ENCODE measurements around the gene PMS2. TPM values are rescaled to one million over a fixed set of nuclear protein-coding genes. Genes with fewer than 3 reads are reported as not detected.
"Not testable (repeated sequence)": the region's sequence is repeated elsewhere in the genome, so short reads cannot be mapped to it uniquely, and the experiment has no call there.

The PMS2 gene
- total and polyA plus RNA-seq, 2 donors (not counting 3 experiments of a cell fraction or from before 2014, with no cell fraction given): 5.2 to 14.5 TPM

DNA sequence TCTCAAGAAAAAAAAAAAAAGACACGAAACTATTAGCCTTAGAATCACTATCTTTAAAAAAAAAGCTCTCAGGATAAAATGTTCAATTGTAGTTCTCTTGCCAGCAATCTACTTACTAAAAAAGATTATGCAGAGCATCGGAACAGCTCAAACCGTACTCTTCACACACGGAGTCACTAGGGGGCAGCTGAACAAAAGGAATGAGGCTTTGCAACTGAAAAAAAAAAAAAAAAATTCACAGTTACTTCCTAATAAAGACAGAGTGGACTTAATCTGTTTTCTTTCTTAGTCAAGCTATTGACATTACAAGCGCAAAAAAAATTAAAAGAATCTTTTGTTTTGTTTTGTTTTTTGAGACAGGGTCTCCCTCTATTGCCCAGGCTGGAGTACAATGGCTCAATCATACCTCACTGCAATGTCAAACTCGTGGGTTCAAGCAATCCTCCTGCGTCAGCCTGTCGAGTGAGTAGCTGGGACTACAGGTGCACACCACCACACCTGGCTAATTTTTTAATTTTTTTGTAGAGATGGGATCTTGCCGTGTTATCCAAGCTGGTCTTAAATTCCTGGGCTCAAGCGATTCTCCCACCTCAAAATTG, 11.5 kb downstream of the PMS2 start:
- peak; percentile 79 for FAIRE-seq
- DNase-seq (ENCODE audit: low read depth, low spot score): peak; percentile 74
- Histone ChIP-seq H3K79me2 (ENCODE audit: control insufficient read depth, insufficient read depth, low read length) (no peaks in the 10 kb centered on the region), H2AFZ (ENCODE audit: low read depth, low read length) (no peak overlapping the region), H3K4me2 (ENCODE audit: insufficient read depth, low read length) (no peak overlapping the region), H3K4me1 (ENCODE audit: control insufficient read depth, extremely low read depth, insufficient read depth, low read length) (no peaks in the 10 kb centered on the region), H3K36me3 (ENCODE audit: control insufficient read depth in 2 of 2, extremely low read depth in 1 of 2, insufficient read depth in 2 of 2, low read length in 2 of 2) (peaks cover 7 to 13% of the 10 kb centered on the region in 2 experiments), H3K27me3 (ENCODE audit: control insufficient read depth in 2 of 2, insufficient read depth in 2 of 2, low read length in 2 of 2) (no peaks in the 10 kb centered on the region), H3K9me3 (replicated peaks; ENCODE audit: control insufficient read depth, insufficient read depth, low read length) (no peaks in the 10 kb centered on the region), H4K20me1 (replicated peaks; ENCODE audit: control insufficient read depth, extremely low read depth, insufficient read depth, low read length) (no peaks in the 10 kb centered on the region), H3K27ac (ENCODE audit: insufficient read depth, low read depth, low read length) (no peak overlapping the region), H3K4me3 (replicated peaks in 1 of 3; ENCODE audit: insufficient read depth in 1 of 3, low read depth in 1 of 3, low read length in 3 of 3) (no peak overlapping the region), H3K9me1 (replicated peaks; ENCODE audit: control insufficient read depth, extremely low read depth, insufficient read depth, low read length) (no peaks in the 10 kb centered on the region), H3K9ac (replicated peaks; ENCODE audit: extremely low read depth, insufficient read depth, low read length) (no peak overlapping the region)
- ChIA-PET POLR2A (interaction anchor here (0.6 kb wide), 1 partner anchor 21 kb away, joined by 3 read pairs; no protein-coding TSS in a partner anchor), CTCF (interaction anchor here (0.6 to 1.9 kb wide), 31 partner anchors 11 to 447 kb away, joined by 3 to 29 read pairs (median 4); partner anchors contain the start of genes AIMP2 and PMS2)
- TF ChIP-seq JUN (IDR thresholded peaks at IDR 0.05; ENCODE audit: borderline replicate concordance, insufficient read depth, insufficient read length, low read depth): no peak
- peak; percentile 30 to 53 for TF ChIP-seq CTCF (IDR thresholded peaks at IDR 0.05; ENCODE audit: extremely low read depth in 1 of 2, insufficient read depth in 1 of 2, low read depth in 1 of 2, low read length in 2 of 2)
- dilution Hi-C loops (cut with MboI; ENCODE audit: extremely low pct_ligation_motif_present, low sequenced_read_pairs): no loop called here
- intact Hi-C loops (cut with micrococcal nuclease): loop anchor here (1.0 to 10.0 kb wide), 3 partner anchors 109 to 325 kb away; no protein-coding TSS in a partner anchor
- BruUV-seq (replicated peaks): no TSS peak

DNA sequence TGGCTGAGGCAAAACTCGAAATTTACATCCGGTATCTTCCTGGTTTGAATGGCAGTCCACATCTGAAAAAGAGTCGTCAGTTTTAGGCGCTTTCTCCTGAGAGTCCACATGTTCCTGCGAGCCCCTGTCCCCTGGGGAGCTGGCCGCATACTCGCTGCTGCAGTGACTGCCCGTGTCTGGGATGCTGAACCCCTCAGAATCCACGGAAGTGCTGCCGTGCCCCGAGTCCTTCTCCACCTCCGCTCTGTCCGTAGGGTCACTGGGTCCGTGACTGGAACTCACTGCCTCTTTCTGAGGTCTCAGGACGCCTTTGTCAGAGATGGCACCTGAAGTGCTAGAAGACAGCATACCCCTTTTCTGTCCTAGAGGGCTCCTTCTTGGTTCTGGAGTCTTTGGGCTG, 21.8 kb downstream of the PMS2 start:
- H3K36me3 ChIP-seq (ENCODE audit: control insufficient read depth in 2 of 2, extremely low read depth in 1 of 2, insufficient read depth in 2 of 2, low read length in 2 of 2); DNase-seq (ENCODE audit: low read depth, low spot score); H3K9me3 ChIP-seq (replicated peaks; ENCODE audit: control insufficient read depth, insufficient read depth, low read length); H3K27ac ChIP-seq (ENCODE audit: insufficient read depth, low read depth, low read length); BruUV-seq (replicated peaks); H3K4me1 ChIP-seq (ENCODE audit: control insufficient read depth, extremely low read depth, insufficient read depth, low read length); H3K27me3 ChIP-seq (ENCODE audit: control insufficient read depth in 2 of 2, insufficient read depth in 2 of 2, low read length in 2 of 2); H3K79me2 ChIP-seq (ENCODE audit: control insufficient read depth, insufficient read depth, low read length); dilution Hi-C loops (cut with MboI; ENCODE audit: extremely low pct_ligation_motif_present, low sequenced_read_pairs); H3K4me2 ChIP-seq (ENCODE audit: insufficient read depth, low read length); intact Hi-C loops (cut with micrococcal nuclease); H4K20me1 ChIP-seq (replicated peaks; ENCODE audit: control insufficient read depth, extremely low read depth, insufficient read depth, low read length); H3K4me3 ChIP-seq (replicated peaks in 1 of 3; ENCODE audit: insufficient read depth in 1 of 3, low read depth in 1 of 3, low read length in 3 of 3); H3K9me1 ChIP-seq (replicated peaks; ENCODE audit: control insufficient read depth, extremely low read depth, insufficient read depth, low read length); POLR2A ChIA-PET; H3K9ac ChIP-seq (replicated peaks; ENCODE audit: extremely low read depth, insufficient read depth, low read length); CTCF ChIA-PET; FAIRE-seq; H2AFZ ChIP-seq (ENCODE audit: low read depth, low read length): not testable (repeated sequence)

DNA sequence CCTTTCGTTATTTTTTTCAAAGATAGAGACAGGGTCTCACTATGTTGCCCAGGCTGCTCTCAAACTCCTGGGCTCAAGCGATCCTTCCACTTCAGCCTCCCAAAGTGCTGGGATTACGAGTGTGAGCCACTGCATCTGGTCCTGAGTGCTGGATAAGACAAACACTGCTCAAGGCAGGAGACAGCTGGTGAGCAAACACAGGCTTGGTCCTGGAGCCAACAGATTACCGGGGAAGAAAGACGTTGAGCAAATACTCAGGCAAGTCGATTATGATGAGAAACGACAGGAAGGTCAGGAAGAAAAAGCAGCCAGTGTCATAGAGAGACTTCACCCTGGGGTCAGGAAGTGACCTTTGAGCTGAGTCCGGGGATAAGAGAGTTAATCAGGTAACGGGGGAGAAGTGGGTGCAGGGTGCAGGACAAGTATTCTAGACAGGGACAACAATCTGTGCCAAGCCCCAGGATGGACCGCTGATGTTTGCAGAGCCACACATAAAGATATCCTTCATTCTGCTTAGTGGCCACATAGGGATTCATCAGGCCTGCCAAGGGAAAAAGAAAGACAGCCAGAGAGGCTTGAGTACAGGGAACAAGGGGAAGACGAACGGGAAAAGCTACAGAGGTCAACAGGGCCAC, 29.1 kb downstream of the PMS2 start:
- BruUV-seq (replicated peaks); H3K4me2 ChIP-seq (ENCODE audit: insufficient read depth, low read length); dilution Hi-C loops (cut with MboI; ENCODE audit: extremely low pct_ligation_motif_present, low sequenced_read_pairs); POLR2A ChIA-PET; H2AFZ ChIP-seq (ENCODE audit: low read depth, low read length); H3K79me2 ChIP-seq (ENCODE audit: control insufficient read depth, insufficient read depth, low read length); H4K20me1 ChIP-seq (replicated peaks; ENCODE audit: control insufficient read depth, extremely low read depth, insufficient read depth, low read length); H3K36me3 ChIP-seq (ENCODE audit: control insufficient read depth in 2 of 2, extremely low read depth in 1 of 2, insufficient read depth in 2 of 2, low read length in 2 of 2); CTCF ChIA-PET; H3K9ac ChIP-seq (replicated peaks; ENCODE audit: extremely low read depth, insufficient read depth, low read length); intact Hi-C loops (cut with micrococcal nuclease); DNase-seq (ENCODE audit: low read depth, low spot score); H3K4me1 ChIP-seq (ENCODE audit: control insufficient read depth, extremely low read depth, insufficient read depth, low read length); H3K4me3 ChIP-seq (replicated peaks in 1 of 3; ENCODE audit: insufficient read depth in 1 of 3, low read depth in 1 of 3, low read length in 3 of 3); H3K27ac ChIP-seq (ENCODE audit: insufficient read depth, low read depth, low read length); H3K27me3 ChIP-seq (ENCODE audit: control insufficient read depth in 2 of 2, insufficient read depth in 2 of 2, low read length in 2 of 2); H3K9me3 ChIP-seq (replicated peaks; ENCODE audit: control insufficient read depth, insufficient read depth, low read length); H3K9me1 ChIP-seq (replicated peaks; ENCODE audit: control insufficient read depth, extremely low read depth, insufficient read depth, low read length): not testable (repeated sequence)
- FAIRE-seq: peak; percentile 40
